HEK293T (cell line): Measurements from ENCODE around the gene CYP2F1.

Experiments
- CTCF ChIA-PET: fragments of 350-600 bp; formaldehyde crosslinking; extraction: SDS; loops from one replicate; lab custom pipeline; 2021; ENCODE audit warnings: antibody characterized with exemption, inconsistent platforms; lab: Yijun Ruan, JAX
- POLR2A ChIA-PET: fragments of 350-600 bp; formaldehyde crosslinking; extraction: SDS; loops from one replicate; lab custom pipeline; 2020; ENCODE audit warnings: antibody characterized with exemption, inconsistent platforms; lab: Yijun Ruan, JAX
- DNase-seq: peaks from one replicate; pipeline ENCODE4 v3.0.0; 2012; ENCODE audit warnings: mixed read lengths; ENCODE audit errors: extremely low spot score
- ARNT ChIP-seq: fragments of 450-650 bp; IDR thresholded peaks from 2 replicates; pipeline ENCODE4 v1.6.1; 2017; ENCODE audit warnings: mild to moderate bottlenecking
- BHLHE40 ChIP-seq: fragments of 450-650 bp; IDR thresholded peaks from 2 replicates; pipeline ENCODE4 v1.6.1; 2016; ENCODE audit warnings: mild to moderate bottlenecking, moderate library complexity, borderline replicate concordance
- CTBP1 ChIP-seq: fragments of 450-650 bp; IDR thresholded peaks from 2 replicates; pipeline ENCODE4 v1.6.1; 2016; ENCODE audit warnings: borderline replicate concordance
- ELF4 ChIP-seq: fragments of 450-650 bp; IDR thresholded peaks from 2 replicates; pipeline ENCODE4 v1.6.1; 2017; ENCODE audit warnings: antibody characterized with exemption
- FOXA1 ChIP-seq: fragments of 450-650 bp; IDR thresholded peaks from 2 replicates; pipeline ENCODE4 v1.6.1; 2016; ENCODE audit warnings: mild to moderate bottlenecking
- FOXK2 ChIP-seq: fragments of 450-650 bp; IDR thresholded peaks from 2 replicates; pipeline ENCODE4 v1.6.1; 2016; ENCODE audit warnings: mild to moderate bottlenecking
- FOXM1 ChIP-seq: fragments of 450-650 bp; IDR thresholded peaks from 2 replicates; pipeline ENCODE4 v1.6.1; 2017; ENCODE audit warnings: mild to moderate bottlenecking, borderline replicate concordance
- HDGF ChIP-seq: fragments of 450-650 bp; IDR thresholded peaks from 2 replicates; pipeline ENCODE4 v1.6.1; 2017; ENCODE audit warnings: antibody characterized with exemption, borderline replicate concordance
- L3MBTL2 ChIP-seq: fragments of 450-650 bp; conservative IDR thresholded peaks from 2 replicates; pipeline ENCODE4 v1.6.1; 2016; ENCODE audit warnings: mild to moderate bottlenecking
- LEF1 ChIP-seq: fragments of 450-650 bp; IDR thresholded peaks from 2 replicates; pipeline ENCODE4 v1.6.1; 2017; ENCODE audit warnings: mild to moderate bottlenecking, borderline replicate concordance
- NFRKB ChIP-seq: fragments of 450-650 bp; IDR thresholded peaks from 2 replicates; pipeline ENCODE4 v1.6.1; 2016; ENCODE audit warnings: mild to moderate bottlenecking, moderate library complexity
- PKNOX1 ChIP-seq: fragments of 450-650 bp; IDR thresholded peaks from 2 replicates; pipeline ENCODE4 v1.6.1; 2016
- SP1 ChIP-seq: fragments of 450-650 bp; IDR thresholded peaks from 2 replicates; pipeline ENCODE4 v1.6.1; 2017
- SUZ12 ChIP-seq: fragments of 450-650 bp; IDR thresholded peaks from 2 replicates; pipeline ENCODE4 v1.6.1; 2016; ENCODE audit warnings: mild to moderate bottlenecking
- TARDBP ChIP-seq: fragments of 450-650 bp; IDR thresholded peaks from 2 replicates; pipeline ENCODE4 v1.6.1; 2016
- ZNF384 ChIP-seq: fragments of 450-650 bp; IDR thresholded peaks from 2 replicates; pipeline ENCODE4 v1.6.1; 2016

CYP2F1 gene, protein sequence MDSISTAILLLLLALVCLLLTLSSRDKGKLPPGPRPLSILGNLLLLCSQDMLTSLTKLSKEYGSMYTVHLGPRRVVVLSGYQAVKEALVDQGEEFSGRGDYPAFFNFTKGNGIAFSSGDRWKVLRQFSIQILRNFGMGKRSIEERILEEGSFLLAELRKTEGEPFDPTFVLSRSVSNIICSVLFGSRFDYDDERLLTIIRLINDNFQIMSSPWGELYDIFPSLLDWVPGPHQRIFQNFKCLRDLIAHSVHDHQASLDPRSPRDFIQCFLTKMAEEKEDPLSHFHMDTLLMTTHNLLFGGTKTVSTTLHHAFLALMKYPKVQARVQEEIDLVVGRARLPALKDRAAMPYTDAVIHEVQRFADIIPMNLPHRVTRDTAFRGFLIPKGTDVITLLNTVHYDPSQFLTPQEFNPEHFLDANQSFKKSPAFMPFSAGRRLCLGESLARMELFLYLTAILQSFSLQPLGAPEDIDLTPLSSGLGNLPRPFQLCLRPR

DNA sequence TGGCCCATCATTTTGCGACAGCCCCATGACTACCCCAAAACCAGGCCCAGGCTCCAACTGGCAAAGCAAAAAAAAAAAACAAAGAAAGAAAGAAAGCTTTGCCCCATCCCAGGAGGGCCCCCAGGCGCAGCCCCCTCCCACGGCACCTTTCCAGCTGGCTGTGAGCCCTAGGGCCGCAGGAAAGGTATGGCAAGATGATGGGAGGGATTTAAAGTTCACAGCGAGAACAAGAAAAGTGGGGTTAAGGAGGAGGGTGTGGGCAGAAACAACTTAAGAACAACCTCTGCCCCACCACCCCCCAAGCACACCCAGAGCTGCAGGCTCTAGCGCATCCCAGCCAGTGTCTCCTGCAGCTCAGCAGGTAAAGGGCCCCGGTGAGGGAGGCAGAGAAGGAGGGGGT, at the start of gene CYP2F1:
Gene CYP2F1 (plus strand): TSS at position 301 of the 400 bp plus-strand sequence. CDS start 1,757 bp downstream, outside the sequence.
- TF ChIP-seq ZNF384, result no peak
- TF ChIP-seq FOXM1, result no peak
- TF ChIP-seq CTBP1, result no peak

GRCh38 chr19:41064974-41065569, 49.2 kb upstream of the CYP2F1 start:
- no peak for TF ChIP-seq BHLHE40
- TF ChIP-seq FOXM1, result no peak
- no peak for TF ChIP-seq L3MBTL2
- DNase-seq, result peak; percentile 41
- ChIA-PET CTCF (no interaction called here), POLR2A (no interaction called here)

More for the DNA sequence above, at the start of gene CYP2F1:
- ChIA-PET CTCF (no interaction called here), POLR2A (no interaction called here)
- DNase-seq, result no peak

- CTCF ChIA-PET, result no interaction called here
- TF ChIP-seq PKNOX1 (no peak), BHLHE40 (no peak), LEF1 (no peak), CTBP1 (no peak), FOXK2 (no peak), L3MBTL2 (no peak), ELF4 (no peak), ZNF384 (no peak), TARDBP (no peak), FOXM1 (no peak), FOXA1 (no peak), HDGF (no peak), ARNT (no peak), SP1 (no peak), NFRKB (no peak), SUZ12 (no peak)
- POLR2A ChIA-PET, result no interaction called here
- DNase-seq, result no peak
These were observed 37.9 kb upstream of the CYP2F1 start for GRCh38 chr19:41076286-41076685.

GRCh38 chr19:41083516-41083915, 30.7 kb upstream of the CYP2F1 start:
- CTCF ChIA-PET, result no interaction called here
- TF ChIP-seq ELF4 (no peak), BHLHE40 (no peak), ZNF384 (no peak), LEF1 (no peak), FOXK2 (no peak), HDGF (no peak), CTBP1 (no peak), NFRKB (no peak), FOXA1 (no peak), FOXM1 (no peak), ARNT (no peak), SUZ12 (no peak), PKNOX1 (no peak), TARDBP (no peak)
- no peak for DNase-seq
- POLR2A ChIA-PET, result no interaction called here

DNA sequence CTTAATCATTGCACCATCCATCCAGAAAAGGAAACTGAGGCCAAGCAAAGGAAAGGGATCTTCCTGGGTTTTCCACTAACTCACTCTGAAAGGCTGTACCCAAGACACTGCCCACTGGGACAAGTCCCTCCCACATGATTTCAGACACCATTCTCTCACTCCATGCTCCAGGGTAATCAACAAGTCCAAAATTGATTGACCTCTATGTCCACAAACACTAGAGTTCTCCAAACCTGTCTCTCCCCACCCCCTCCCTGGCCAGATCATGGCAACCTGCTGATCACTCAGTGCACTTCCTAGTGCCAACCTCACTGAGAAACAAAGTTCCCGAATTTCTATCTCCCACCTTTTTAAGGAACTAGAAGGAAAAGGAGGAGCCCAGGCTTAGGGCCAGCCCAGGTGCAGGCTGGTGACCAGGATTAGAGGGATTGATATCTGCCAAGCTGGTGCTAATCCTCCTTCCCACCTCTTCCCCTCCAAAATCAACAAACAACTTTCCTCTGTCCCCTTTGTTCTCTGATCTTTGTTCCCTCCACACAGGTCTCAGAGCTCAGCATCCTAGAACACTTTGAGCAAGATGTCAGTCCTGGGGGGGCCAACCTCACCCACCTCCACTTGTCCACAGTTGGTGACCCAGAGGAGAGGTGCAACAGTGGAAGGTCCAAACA, 28.4 kb upstream of the CYP2F1 start:
- POLR2A ChIA-PET, result no interaction called here
- CTCF ChIA-PET, result no interaction called here
- no peak for DNase-seq
- TF ChIP-seq TARDBP, result no peak
- TF ChIP-seq NFRKB, result no peak
- TF ChIP-seq LEF1, result no peak
- TF ChIP-seq FOXA1, result no peak
- TF ChIP-seq SUZ12, result no peak
- TF ChIP-seq BHLHE40, result no peak
- no peak for TF ChIP-seq SP1
- no peak for TF ChIP-seq L3MBTL2
- no peak for TF ChIP-seq ARNT
- TF ChIP-seq CTBP1, result no peak
- no peak for TF ChIP-seq HDGF
- TF ChIP-seq ELF4, result no peak
- no peak for TF ChIP-seq FOXK2
- TF ChIP-seq ZNF384, result no peak
- no peak for TF ChIP-seq FOXM1
- no peak for TF ChIP-seq PKNOX1

- CTCF ChIA-PET, result no interaction called here
- TF ChIP-seq ELF4, result no peak
- no peak for TF ChIP-seq SUZ12
- no peak for TF ChIP-seq FOXA1
- no peak for TF ChIP-seq PKNOX1
- no peak for TF ChIP-seq FOXM1
- no peak for TF ChIP-seq LEF1
- TF ChIP-seq ZNF384, result no peak
- no peak for TF ChIP-seq ARNT
- TF ChIP-seq HDGF, result no peak
- TF ChIP-seq SP1, result no peak
- TF ChIP-seq CTBP1, result no peak
- TF ChIP-seq L3MBTL2, result no peak
- TF ChIP-seq NFRKB, result no peak
- no peak for TF ChIP-seq FOXK2
- TF ChIP-seq BHLHE40, result no peak
- TF ChIP-seq TARDBP, result no peak
- POLR2A ChIA-PET, result no interaction called here
- no peak for DNase-seq
These were observed 26.1 kb upstream of the CYP2F1 start, which contains the start of gene CYP2A13 for GRCh38 chr19:41088151-41088550. Gene CYP2A13 (plus strand): TSS chr19:41088451. CDS start chr19:41088472, 21 bp downstream.
